ENCODE results near the gene RPTOR. TPM values are rescaled to one million over a fixed set of nuclear protein-coding genes. Genes with fewer than 3 reads are reported as not detected.

The RPTOR gene
- total RNA-seq, 4 donors from 2014 or later: 19.0 to 48.3 (median 27.3) TPM

- Histone ChIP-seq H3K4me3 (no peak overlapping the region), H3K9me3 (no peaks in the 10 kb centered on the region), H3K36me3 (no peaks in the 10 kb centered on the region), H3K27me3 (no peaks in the 10 kb centered on the region), H3K27ac (no peak overlapping the region), H3K4me1 (no peaks in the 10 kb centered on the region)
- intact Hi-C loops (cut with DNase I; ENCODE audit: low total_unique reads): no loop called here
- DNase-seq: no peak
- TF ChIP-seq CTCF (IDR thresholded peaks at IDR 0.05) (no peak), POLR2A (IDR thresholded peaks at IDR 0.05) (no peak)
Observed at GRCh38 chr17:80691784-80692183, 147.1 kb downstream of the RPTOR start.

DNA sequence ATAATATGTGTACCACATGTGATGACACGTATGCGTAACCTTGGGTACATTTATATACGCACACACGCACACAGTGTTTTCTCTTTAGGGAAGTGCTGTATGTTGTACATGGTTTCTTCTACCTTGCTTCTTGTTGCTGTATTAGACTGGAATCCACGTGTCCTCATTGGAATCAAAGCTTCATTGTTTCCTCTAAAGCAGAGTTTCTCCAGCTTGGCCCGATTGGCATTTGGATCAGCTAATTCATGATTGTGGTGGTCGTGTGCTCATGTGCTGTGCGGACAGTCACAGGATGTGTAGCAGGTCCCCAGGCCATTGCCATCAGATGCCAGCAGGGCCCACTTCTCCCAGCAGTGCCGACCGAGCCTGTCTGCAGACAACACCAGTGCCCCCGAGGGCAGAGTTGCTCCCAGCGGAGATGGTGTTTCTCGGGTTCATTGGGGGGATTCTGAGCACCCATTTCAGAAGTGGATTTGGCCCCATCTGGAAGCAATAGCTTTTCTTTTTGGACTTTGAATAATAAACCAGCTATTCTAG lies 148.4 kb downstream of the RPTOR start:
- no peak for TF ChIP-seq POLR2A (IDR thresholded peaks at IDR 0.05)
- no peak for TF ChIP-seq CTCF (IDR thresholded peaks at IDR 0.05)
- Histone ChIP-seq H3K4me3 (no peak overlapping the region), H3K9me3 (no peaks in the 10 kb centered on the region), H3K4me1 (no peaks in the 10 kb centered on the region), H3K36me3 (no peaks in the 10 kb centered on the region), H3K27ac (no peak overlapping the region), H3K27me3 (no peaks in the 10 kb centered on the region)
- DNase-seq: no peak
- intact Hi-C loops (cut with DNase I; ENCODE audit: low total_unique reads): no loop called here

DNA sequence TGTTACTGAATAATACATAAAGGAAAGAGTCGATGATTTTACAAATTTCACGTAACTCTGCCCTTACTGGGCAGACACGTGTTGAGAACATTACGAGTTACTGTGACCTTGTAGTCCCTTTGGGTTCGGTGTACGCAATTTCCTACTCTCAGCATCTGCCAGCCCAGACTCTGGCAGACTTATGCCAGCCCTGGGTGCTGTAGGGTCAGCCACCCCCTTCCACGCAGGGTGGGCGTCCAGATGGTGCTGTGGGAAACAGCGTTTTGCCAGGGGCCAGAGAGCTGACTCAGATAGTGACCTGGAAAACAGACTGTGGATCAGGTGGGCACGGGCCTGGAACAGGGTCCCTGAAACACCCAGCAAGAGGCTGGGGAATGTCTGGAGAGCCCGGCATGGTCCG lies 148.9 kb downstream of the RPTOR start:
- intact Hi-C loops (cut with DNase I; ENCODE audit: low total_unique reads): no loop called here

DNA sequence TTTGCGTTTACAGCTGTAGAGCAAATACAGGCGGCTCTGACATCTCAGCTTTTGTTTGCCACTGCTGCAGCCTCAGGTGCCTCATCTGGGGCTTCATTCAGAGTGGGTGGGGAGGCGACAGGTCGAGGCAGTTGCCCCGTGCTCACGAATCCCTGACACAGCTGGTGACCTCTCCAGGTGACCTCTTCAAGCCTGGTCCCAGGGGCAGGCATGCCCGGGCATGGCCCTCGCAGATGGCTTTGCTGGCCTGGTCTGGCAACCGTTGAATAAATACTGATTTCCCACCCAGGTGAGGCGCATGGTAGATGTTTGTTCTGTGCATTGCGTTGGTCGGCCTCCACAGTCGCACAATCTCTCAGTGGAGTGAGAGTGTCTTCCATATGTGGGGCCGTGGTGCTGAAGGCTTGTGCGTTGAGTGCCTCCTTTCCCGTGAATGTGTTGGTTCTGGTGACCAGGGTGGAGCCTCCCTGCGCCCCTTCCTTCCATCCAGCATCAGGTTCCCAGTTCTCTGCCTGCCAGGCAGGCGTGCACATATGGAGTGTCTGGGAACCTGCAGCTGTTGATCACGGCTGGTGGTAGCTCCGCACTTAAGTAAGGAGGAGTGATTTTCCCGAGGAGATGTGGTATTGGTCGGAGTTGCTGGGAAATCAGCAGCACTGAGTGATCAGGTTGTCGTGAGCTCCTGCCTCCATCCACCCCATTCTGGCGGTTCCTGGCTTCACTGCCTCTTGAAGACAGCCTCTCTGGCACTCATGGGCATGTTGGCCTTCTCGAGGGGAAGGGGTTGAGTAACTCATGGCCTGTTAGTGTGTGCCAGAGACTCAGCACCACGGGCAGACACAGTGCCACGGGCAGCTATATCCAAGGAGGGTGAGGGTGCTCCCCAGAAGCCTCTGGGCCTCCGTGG lies 149.7 kb downstream of the RPTOR start:
- no peak for DNase-seq
- intact Hi-C loops (cut with DNase I; ENCODE audit: low total_unique reads): no loop called here
- Histone ChIP-seq H3K36me3 (no peaks in the 10 kb centered on the region), H3K27ac (no peak overlapping the region), H3K4me1 (no peaks in the 10 kb centered on the region), H3K9me3 (no peaks in the 10 kb centered on the region), H3K27me3 (no peaks in the 10 kb centered on the region), H3K4me3 (no peak overlapping the region)
- TF ChIP-seq CTCF (IDR thresholded peaks at IDR 0.05) (no peak), POLR2A (IDR thresholded peaks at IDR 0.05) (no peak)

More for the DNA sequence above, 148.9 kb downstream of the RPTOR start:
- Histone ChIP-seq H3K4me3 (no peak overlapping the region), H3K9me3 (no peaks in the 10 kb centered on the region), H3K27me3 (no peaks in the 10 kb centered on the region), H3K36me3 (no peaks in the 10 kb centered on the region), H3K27ac (no peak overlapping the region), H3K4me1 (no peaks in the 10 kb centered on the region)
- TF ChIP-seq CTCF (IDR thresholded peaks at IDR 0.05): no peak
- DNase-seq: no peak
